Liver (tissue), 9 donors: ENCODE measurements around the gene ZNF827. TPM values are rescaled to one million over a fixed set of nuclear protein-coding genes. Genes with fewer than 3 reads are reported as not detected.

Experiments used
- DNase-seq: peaks from one replicate; pipeline ENCODE4 v3.0.0-alpha.2; 2017; ENCODE audit warnings: low spot score
- H3K27ac ChIP-seq, 2 donors: one replicate each; pipeline ENCODE4 v1.7.0; 2013; ENCODE audit warnings: inconsistent platforms in 2 of 2, low read length in 2 of 2, control low read depth in 1 of 2, low read depth in 1 of 2, mild to moderate bottlenecking in 1 of 2
- H3K27me3 ChIP-seq, 4 donors: one replicate each; pipeline versions ENCODE4 v1.6.1 to v1.7.0; 2013; ENCODE audit warnings: low read length in 3 of 4, inconsistent platforms in 1 of 4, mild to moderate bottlenecking in 1 of 4, moderate library complexity in 1 of 4; ENCODE audit not compliant: control insufficient read depth in 4 of 4, insufficient read depth in 4 of 4
- H3K36me3 ChIP-seq, 4 donors: one replicate each; pipeline versions ENCODE4 v1.6.1 to v1.7.0; 2013; ENCODE audit warnings: low read length in 3 of 4, mild to moderate bottlenecking in 3 of 4, low read depth in 1 of 4, moderate library complexity in 1 of 4; ENCODE audit not compliant: control insufficient read depth in 4 of 4, insufficient read depth in 3 of 4
- H3K4me1 ChIP-seq, 4 donors: one replicate each; pipeline versions ENCODE4 v1.6.1 to v1.7.0; 2013; ENCODE audit warnings: low read length in 3 of 4, mild to moderate bottlenecking in 3 of 4, moderate library complexity in 1 of 4; ENCODE audit not compliant: control insufficient read depth in 4 of 4, insufficient read depth in 4 of 4
- H3K4me3 ChIP-seq, 3 donors: one replicate each; pipeline versions ENCODE4 v1.6.1 to v1.7.0; 2013; ENCODE audit warnings: low read length in 3 of 3, control low read depth in 1 of 3, low read depth in 1 of 3, mild to moderate bottlenecking in 1 of 3
- H3K9ac ChIP-seq, 2 donors: one replicate each; pipeline ENCODE4 v1.7.0; 2013; ENCODE audit warnings: low read length in 2 of 2, mild to moderate bottlenecking in 2 of 2, moderate library complexity in 2 of 2, control low read depth in 1 of 2, low read depth in 1 of 2
- H3K9me3 ChIP-seq, 4 donors: one replicate each; pipeline versions ENCODE4 v1.6.1 to v1.7.0; 2013; ENCODE audit warnings: low read length in 3 of 4; ENCODE audit not compliant: control insufficient read depth in 4 of 4
- ATF3 ChIP-seq: IDR thresholded peaks from 2 replicates; pipeline ENCODE4 v1.6.1; 2016; ENCODE audit warnings: antibody characterized with exemption
- CTCF ChIP-seq: fragments of 150-350 bp; IDR thresholded peaks from 2 replicates; pipeline ENCODE4 v1.5.1; 2017; ENCODE audit warnings: improper control_type of control experiment, low read depth, low read length; ENCODE audit not compliant: missing input control
- EGR1 ChIP-seq, 2 donors: IDR thresholded peaks; 2 replicates each; pipeline ENCODE4 v1.6.1; 2016 to 2018; ENCODE audit warnings: antibody characterized with exemption in 2 of 2, low read depth in 2 of 2
- FOXA1 ChIP-seq: IDR thresholded peaks from 2 replicates; pipeline ENCODE4 v1.6.1; 2016; ENCODE audit warnings: antibody characterized with exemption
- FOXA2 ChIP-seq: IDR thresholded peaks from 2 replicates; pipeline ENCODE4 v1.6.1; 2016; ENCODE audit warnings: antibody characterized with exemption
- HNF4G ChIP-seq: IDR thresholded peaks from 2 replicates; pipeline ENCODE4 v1.6.1; 2016; ENCODE audit warnings: antibody characterized with exemption
- JUND ChIP-seq, 2 donors: IDR thresholded peaks; 2 replicates each; pipeline ENCODE4 v1.6.1; 2016; ENCODE audit warnings: antibody characterized with exemption in 2 of 2
- NR2F2 ChIP-seq: IDR thresholded peaks from 2 replicates; pipeline ENCODE4 v1.6.1; 2016; ENCODE audit warnings: antibody characterized with exemption
- RAD21 ChIP-seq, 2 donors: IDR thresholded peaks; 2 replicates each; pipeline ENCODE4 v1.6.1; 2016; ENCODE audit warnings: antibody characterized with exemption in 2 of 2, mild to moderate bottlenecking in 2 of 2
- SP1 ChIP-seq: IDR thresholded peaks from 2 replicates; pipeline ENCODE4 v1.6.1; 2018; ENCODE audit warnings: antibody characterized with exemption, mild to moderate bottlenecking
- TAF1 ChIP-seq: conservative IDR thresholded peaks from 2 replicates; pipeline ENCODE4 v1.6.1; 2016; ENCODE audit warnings: antibody characterized with exemption, mild to moderate bottlenecking
- YY1 ChIP-seq: IDR thresholded peaks from 2 replicates; pipeline ENCODE4 v1.6.1; 2016; ENCODE audit warnings: antibody characterized with exemption, mild to moderate bottlenecking
- WGBS: extraction: QIAGEN DNeasy Blood & Tissue Kit; methylation state at CpG from one replicate; pipeline ENCODE4 v1.1.7; 2013; 5-methylcytosine and 5-hydroxymethylcytosine counted together
- polyA plus RNA-seq, 2 donors: library from polyadenylated mRNA; stranded (reverse) in 1 of 2; unstranded in 1 of 2; fragments of 200-250 nt in 1 of 2; fragments of >200 nt in 1 of 2; fragmentation: Nextera tagmentation in 1 of 2; extraction: Ambion mirVana in 1 of 2; gene quantifications; one replicate each; pipeline versions ENCODE4 v1.2.1 to v1.2.3, GENCODE V29; 2013 to 2015
- total RNA-seq, 2 donors: library from RNA; depleted of rRNA; stranded (reverse); fragments of >200 nt; gene quantifications; one replicate each; pipeline ENCODE4 v1.2.3, GENCODE V29; 2014
- TF ChIP-seq, protein P1 (sequence below): IDR thresholded peaks from 2 replicates; pipeline ENCODE4 v1.6.1; 2016; ENCODE audit warnings: antibody characterized with exemption, mild to moderate bottlenecking
- TF ChIP-seq, protein P2 (sequence below): IDR thresholded peaks from 2 replicates; pipeline ENCODE4 v1.6.1; 2016; ENCODE audit warnings: antibody characterized with exemption
- donor health status: healthy.
- donor health status: healthy.
- donor health status: healthy.
- donor health status: healthy.
- donor health status: healthy.

Gene ZNF827
- total and polyA plus RNA-seq, 4 donors, result 0.46 to 2.9 (median 1.2) TPM

- no peaks in the 10 kb centered on the region for H3K36me3 ChIP-seq
- TF ChIP-seq SP1 (no peak), YY1 (no peak), FOXA2 (no peak), CTCF (no peak), EGR1 (IDR thresholded peaks at IDR 0.05; ENCODE audit: low read depth in 2 of 2) (no peak), NR2F2 (no peak), ATF3 (no peak), JUND (IDR thresholded peaks at IDR 0.05) (no peak), RAD21 (IDR thresholded peaks at IDR 0.05) (no peak), TAF1 (no peak)
- TF ChIP-seq, protein P1, sequence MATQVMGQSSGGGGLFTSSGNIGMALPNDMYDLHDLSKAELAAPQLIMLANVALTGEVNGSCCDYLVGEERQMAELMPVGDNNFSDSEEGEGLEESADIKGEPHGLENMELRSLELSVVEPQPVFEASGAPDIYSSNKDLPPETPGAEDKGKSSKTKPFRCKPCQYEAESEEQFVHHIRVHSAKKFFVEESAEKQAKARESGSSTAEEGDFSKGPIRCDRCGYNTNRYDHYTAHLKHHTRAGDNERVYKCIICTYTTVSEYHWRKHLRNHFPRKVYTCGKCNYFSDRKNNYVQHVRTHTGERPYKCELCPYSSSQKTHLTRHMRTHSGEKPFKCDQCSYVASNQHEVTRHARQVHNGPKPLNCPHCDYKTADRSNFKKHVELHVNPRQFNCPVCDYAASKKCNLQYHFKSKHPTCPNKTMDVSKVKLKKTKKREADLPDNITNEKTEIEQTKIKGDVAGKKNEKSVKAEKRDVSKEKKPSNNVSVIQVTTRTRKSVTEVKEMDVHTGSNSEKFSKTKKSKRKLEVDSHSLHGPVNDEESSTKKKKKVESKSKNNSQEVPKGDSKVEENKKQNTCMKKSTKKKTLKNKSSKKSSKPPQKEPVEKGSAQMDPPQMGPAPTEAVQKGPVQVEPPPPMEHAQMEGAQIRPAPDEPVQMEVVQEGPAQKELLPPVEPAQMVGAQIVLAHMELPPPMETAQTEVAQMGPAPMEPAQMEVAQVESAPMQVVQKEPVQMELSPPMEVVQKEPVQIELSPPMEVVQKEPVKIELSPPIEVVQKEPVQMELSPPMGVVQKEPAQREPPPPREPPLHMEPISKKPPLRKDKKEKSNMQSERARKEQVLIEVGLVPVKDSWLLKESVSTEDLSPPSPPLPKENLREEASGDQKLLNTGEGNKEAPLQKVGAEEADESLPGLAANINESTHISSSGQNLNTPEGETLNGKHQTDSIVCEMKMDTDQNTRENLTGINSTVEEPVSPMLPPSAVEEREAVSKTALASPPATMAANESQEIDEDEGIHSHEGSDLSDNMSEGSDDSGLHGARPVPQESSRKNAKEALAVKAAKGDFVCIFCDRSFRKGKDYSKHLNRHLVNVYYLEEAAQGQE, result no peak
- TF ChIP-seq, protein P2, sequence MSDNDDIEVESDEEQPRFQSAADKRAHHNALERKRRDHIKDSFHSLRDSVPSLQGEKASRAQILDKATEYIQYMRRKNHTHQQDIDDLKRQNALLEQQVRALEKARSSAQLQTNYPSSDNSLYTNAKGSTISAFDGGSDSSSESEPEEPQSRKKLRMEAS, result no peak
- H3K27ac ChIP-seq, result no peak overlapping the region
- DNase-seq, result no peak
- H3K4me3 ChIP-seq, result no peak overlapping the region
- no peaks in the 10 kb centered on the region for H3K27me3 ChIP-seq
- no peaks in the 10 kb centered on the region for H3K9me3 ChIP-seq
- H3K9ac ChIP-seq, result no peak overlapping the region
- 78% methylated on average over 3 of the region's 3 CpGs for WGBS
- no peaks in the 10 kb centered on the region for H3K4me1 ChIP-seq
Measured at GRCh38 chr4:145852256-145852839, 86.3 kb downstream of the ZNF827 start.

DNA sequence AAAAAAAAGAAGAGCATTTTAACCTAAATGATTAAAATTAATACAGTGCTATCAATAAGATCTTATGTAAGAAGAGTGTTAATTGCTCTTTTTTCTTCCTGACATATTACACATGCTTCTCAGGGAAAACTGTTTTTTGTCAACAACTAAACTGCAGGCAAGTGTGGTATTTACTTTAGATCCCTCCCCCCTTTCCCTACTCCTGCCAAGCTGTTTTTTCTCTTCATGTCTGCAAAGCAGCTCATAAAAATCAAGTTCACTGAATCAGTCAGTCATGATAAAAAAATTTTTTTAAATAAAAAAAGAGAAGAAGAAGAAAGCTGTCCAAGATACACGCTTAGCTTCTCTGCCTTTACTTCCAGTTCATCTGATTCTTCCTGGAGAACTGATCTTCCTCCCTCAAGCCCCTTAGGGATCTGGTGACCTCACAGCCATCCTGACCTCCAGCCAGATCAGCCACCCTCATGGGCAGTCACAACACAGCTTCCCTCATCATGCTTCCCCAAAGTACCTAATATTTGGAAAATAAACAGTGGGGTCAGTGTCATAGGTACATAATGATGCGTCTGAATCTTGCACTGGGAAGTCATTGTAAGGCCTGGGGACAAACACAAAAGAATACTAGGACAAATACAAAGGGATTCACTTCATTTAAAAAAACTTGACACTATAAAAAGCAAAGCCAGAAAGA is 87.0 kb downstream of the ZNF827 start:
- TF ChIP-seq CTCF (no peak), RAD21 (IDR thresholded peaks at IDR 0.05) (no peak), JUND (IDR thresholded peaks at IDR 0.05) (no peak), FOXA1 (no peak), HNF4G (no peak), FOXA2 (no peak)

More for the DNA sequence above, 87.0 kb downstream of the ZNF827 start:
- Histone ChIP-seq H3K36me3 (no peaks in the 10 kb centered on the region), H3K4me3 (no peak overlapping the region), H3K27ac (no peak overlapping the region), H3K9me3 (no peaks in the 10 kb centered on the region), H3K27me3 (no peaks in the 10 kb centered on the region), H3K4me1 (no peaks in the 10 kb centered on the region), H3K9ac (no peak overlapping the region)
- no peak for DNase-seq
- WGBS, result 81% methylated on average over 2 of the region's 2 CpGs
